Ecto neural progenitor cell (in vitro differentiated cells): ENCODE data around the gene CLNK.

Source experiments
- DNase-seq: peaks from one replicate; pipeline ENCODE4 v3.0.0-alpha.2; 2018; ENCODE audit warnings: low spot score

CLNK gene

GRCh38 chr4:10701161-10701560, 16.6 kb upstream of the CLNK start:
- DNase-seq = no peak

DNA sequence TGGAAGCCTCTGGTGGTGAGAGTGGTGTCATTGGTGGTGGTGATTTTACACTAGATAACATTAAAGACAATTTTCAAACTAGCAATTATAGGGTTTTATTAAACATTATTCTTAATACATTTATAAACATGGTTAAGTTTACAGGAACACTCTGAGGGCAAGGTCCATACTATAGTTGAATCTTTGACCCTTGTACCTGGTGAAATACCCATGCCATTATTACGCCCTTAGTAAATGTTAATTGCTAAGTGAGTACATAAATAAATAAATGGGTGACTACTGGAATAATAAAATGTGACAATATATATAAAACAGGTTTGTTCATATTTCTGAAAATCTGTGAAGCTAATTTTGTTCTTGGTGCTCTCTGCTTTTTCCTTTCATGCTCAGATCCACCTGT, 13.6 kb upstream of the CLNK start:
- DNase-seq = no peak

GRCh38 chr4:10697086-10697485, 12.5 kb upstream of the CLNK start:
- no peak for DNase-seq

DNA sequence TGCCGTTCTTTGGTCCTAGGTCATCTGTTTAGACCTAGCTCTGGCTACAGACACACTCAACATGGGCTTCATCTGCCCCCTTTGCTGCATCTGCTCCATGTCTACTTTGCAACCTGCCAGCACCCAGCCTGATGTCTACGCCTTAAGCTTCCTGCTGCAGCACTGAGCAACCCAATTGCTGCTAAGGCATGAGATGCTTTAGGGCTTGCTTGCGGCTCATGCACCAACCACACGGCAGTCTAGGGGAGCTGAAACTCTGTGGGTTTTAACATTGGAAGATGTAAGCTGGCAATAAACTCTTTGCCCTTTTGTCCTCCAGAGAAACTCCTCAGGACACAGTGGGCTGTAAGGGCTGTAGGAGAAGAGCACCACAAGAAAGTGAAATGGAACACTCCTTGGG, 11.7 kb upstream of the CLNK start:
- no peak for DNase-seq

DNA sequence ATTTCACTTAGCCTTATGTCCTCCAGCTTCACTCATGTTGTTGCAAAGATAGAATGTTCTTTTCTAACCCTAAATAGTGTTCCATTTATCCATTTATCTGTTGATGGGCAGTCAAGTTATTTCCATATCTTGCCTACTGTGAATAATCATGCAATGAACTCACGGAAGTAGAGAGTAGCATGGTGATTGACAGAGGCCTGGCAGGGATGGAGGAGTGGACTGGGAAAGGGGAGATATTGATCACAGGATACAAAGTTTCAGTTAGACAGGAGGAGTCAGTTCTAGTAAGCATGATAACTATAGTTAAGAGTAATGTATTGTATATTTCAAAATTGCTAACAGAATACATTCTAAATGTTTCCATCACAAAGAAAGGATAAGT, 10.3 kb upstream of the CLNK start:
- no peak for DNase-seq

GRCh38 chr4:10694151-10694827, 9.7 kb upstream of the CLNK start:
- DNase-seq = no peak

DNA sequence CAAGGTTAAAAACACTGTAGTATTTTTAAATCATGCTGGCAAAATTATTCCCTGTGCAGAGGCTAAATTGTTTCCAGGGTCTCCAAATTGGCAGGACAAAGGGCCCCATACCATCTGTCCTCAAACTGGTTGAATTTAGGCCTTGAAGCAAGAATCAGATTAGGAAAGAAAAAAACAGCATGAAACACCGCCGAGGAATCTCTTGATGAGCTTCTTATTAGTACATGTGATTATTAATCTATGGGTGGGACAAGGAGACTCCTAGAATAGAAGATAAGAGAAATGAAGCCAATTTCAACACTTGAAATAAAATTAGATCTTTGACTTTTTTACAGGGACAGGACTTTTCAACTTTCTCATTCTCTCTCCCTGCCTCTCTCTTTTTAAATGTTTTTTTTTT, 7.1 kb upstream of the CLNK start:
- no peak for DNase-seq

DNA sequence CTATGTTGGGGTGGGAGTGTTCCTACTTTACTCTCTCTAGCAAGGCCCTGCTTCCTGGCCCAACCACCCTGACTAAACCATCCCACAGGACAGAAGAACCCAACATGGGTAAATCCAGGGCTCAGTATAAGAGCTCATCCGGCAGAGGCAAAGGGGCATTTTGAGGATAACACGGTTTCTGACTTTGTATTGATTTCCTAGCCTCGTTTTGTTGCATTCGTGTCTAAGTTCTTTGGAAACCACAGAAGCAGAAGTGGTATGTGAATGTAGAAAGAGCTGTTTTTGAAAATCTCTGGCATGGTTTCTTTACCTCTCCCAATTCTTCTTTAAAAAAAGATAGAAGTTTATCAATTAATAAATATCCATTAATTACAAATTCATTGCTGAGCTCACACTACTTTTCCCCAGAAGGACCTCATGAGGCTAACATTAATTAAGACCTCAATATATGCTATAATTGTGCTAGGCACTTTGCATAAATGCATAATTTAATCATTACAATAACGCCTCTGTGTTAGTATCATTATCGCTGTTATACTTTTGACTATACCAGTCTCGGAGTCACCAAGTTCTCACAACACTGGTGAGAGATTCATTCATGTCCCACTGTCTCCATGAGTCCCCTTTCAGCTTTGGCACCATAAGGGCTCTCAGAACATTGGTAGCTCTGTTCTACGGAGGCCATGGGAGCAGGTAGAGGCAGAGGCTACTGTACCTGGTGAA, 5.8 kb upstream of the CLNK start:
- DNase-seq = no peak

- no peak for DNase-seq
Observed at GRCh38 chr4:10688846-10689245, 4.3 kb upstream of the CLNK start.

- no peak for DNase-seq
Observed at GRCh38 chr4:10688022-10688421, 3.5 kb upstream of the CLNK start.

DNA sequence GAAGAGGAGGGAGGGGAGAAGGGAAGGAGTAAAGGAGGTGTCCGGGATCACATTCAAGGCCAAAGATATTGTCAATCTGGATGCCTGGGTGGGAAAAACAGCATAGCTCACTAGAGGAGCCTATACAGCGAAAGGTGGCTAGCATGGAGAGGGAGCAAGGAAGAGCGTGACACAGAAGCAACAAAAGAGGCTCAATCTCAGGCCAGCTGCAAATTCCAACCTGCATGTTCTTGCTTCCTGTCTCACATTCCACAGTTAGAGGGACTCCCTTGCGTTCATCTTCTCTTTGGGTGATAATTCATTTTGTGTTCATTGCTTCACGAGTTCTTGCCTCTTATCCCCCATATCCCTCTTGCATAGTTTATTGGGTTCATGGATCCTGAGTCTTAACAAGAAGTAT, 3.0 kb upstream of the CLNK start:
- no peak for DNase-seq

- DNase-seq = no peak
Observed at GRCh38 chr4:10682397-10682796, 2.2 kb downstream of the CLNK start.

DNA sequence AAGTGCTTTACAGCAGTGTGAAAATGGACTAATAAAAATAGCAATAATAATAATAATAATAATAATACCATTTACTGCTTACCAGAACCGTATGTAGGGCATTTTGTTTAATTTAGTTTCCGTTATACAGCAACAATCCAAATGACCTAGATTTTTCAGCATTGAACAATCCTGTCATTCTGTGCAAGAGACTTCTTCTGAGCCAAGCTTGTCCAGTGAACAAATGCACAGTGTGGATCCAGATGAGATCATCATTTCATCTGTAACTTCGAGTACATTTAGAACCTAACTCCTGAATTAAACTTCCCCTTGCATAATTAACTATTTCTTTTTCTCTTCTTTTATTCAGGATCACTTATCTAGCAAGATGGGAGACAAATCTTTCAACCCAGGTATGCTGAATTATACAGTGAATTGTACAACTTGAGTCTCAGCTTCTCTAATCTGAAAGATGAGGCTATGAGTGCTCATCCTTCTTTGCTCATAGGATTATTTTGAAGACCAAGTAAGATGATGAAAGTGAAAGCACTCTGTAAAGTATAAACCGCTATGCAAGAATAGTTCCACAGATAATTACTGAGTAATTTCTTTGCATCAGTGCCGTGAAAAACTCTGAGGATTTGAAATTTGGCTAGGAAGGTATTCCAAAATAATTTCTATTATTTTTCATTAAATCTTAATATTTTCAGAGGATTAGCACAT, 6.6 kb downstream of the CLNK start:
- DNase-seq = no peak

DNA sequence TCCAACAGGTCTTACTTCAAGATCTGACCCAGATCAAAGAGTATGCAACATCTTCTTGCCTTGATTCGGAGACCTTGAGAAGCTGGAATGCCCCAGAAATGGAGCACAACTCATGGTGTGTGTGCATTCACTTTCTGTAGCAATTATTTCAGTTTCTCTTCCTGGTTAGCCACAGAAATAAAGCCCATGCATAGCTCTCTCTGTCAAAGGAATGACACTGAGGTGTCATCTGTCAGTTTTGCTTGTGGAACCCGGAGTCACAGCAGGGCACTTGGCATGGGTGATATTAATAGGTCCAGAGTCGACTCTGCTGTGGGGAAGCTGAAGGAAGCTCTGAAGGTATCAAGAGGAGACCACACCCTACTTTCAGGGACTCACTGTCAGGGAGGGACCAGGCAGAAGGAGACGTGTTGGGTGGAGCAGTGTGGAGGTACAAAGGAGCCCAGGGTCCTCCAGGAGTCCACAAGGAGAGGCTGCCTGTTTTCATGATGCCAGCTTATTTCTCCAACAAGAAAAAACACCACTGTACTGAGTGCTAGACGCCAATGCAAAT, 10.7 kb downstream of the CLNK start:
- no peak for DNase-seq

- no peak for DNase-seq
Observed at GRCh38 chr4:10672379-10672778, 12.2 kb downstream of the CLNK start.

- no peak for DNase-seq
Observed at GRCh38 chr4:10671799-10672198, 12.8 kb downstream of the CLNK start.

DNA sequence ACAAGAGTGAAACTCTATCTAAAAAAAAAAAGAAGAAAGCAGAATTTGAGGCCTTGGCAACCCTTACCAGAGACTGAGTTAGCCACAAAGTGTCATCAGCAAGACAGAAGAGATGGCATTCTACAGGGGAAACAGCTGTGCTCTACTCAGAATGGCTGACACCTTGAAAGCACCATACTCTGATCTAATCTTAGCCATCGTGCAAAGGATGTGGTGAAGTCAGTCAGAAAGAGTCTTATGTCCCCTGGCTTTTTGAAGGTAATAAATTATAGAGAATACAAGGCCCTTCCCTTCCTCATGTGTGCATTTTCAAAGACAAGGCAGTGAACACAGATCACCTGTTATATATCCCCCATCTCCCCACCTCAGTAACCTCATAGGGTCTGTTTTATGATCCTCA, 13.2 kb downstream of the CLNK start:
- DNase-seq = no peak

DNA sequence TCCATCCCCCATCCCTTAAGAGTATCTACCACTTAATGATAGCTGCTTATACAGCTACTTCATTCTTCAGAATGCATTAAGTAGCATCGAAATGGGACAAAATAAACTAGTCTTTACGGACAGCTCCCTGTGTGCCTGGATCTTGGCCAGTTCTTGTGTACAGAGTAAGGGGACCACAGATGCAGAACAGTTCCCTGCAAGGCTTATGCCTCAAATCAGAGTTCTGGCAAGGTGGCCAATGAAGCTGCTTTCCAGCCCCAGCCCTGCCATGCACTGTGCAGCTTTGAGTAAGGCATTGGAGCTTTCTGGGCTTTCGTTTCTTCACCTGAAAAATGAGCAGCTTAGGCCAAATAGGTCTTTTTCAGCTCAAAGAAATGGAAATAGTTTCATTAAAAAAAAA, 14.2 kb downstream of the CLNK start:
- no peak for DNase-seq

DNA sequence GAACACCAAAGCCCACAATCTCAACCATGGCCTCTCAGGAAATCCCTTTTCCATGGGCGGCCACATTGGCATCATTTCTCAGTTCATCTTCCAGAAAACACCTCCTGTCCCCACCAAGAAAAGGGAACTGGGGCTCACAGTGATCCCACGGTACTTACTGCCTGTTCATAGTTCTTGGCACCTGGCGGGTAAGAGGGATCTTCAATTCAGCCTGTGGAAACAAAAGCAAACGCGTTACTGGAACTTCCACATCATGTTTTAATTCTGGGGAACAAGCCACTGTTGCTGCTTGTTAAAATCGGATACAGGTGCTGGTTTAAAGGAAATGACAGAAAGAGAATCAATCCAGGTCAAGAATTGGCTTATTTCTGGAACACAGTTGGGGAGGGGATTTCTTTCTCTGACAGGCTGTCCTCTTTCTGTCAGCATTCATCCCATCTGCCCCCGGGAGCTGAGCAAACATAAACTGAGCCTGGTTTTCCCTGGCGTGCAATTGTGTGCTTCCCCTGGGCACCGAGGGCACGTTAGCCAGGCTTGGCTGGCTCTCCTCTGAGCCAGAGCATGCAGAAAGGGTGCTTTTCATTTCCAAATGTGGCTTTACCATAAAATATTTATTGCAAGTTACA, 16.8 kb downstream of the CLNK start:
- DNase-seq = no peak

- no peak for DNase-seq
Observed at GRCh38 chr4:10666616-10667015, 18.0 kb downstream of the CLNK start.

DNA sequence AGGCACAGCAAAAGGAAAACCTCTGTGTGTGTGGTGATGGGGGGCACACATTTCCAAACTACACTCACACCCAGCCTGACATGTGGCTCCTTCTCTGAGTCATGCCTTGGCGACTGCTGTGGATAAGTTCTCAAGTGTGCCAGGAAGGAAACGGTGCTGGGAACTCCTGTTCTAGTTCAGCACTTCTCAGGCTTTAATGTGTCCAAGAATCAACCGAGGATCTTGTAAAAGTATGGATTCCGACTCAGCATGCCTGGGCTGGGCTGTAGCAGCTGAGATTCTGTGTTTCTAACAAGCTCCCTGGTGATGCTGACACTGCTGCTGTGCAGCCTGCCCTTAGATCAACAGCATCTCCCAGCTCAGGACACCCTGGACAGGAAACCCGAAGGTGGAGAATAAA, 20.2 kb downstream of the CLNK start:
- no peak for DNase-seq

GRCh38 chr4:10662937-10663336, 21.6 kb downstream of the CLNK start:
- no peak for DNase-seq

DNA sequence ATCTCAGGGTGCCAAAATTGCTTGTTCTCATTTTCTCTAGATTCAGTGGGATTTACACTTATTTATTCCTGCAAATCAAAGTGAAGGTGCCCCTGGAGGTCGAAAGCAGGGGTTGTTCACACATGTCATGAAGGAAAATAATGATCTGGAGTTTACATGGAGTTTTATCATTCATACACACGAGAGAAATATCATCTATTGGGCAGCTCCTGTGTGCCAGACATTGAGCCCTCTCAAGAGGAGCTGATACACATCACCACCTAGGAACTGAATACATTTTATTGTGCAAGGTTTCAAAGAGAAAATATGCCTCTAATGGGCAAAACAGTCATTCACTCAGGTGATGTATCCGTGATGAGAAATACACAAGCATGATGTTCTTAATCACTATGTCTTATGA, 23.5 kb downstream of the CLNK start:
- no peak for DNase-seq
